GM19351 (cell line): ENCODE results near the gene MLST8.
A peak's percentile ranks its signal among the peaks of the same experiment; 100 is the strongest.

ENCODE experiments used
- ATAC-seq: cut with Tn5 transposase; IDR thresholded peaks from one replicate; pipeline ENCODE4 v1.9.1; 2021; ENCODE audit warnings: mild to moderate bottlenecking, moderate library complexity; ENCODE audit not compliant: unreplicated experiment

MLST8 gene, protein sequence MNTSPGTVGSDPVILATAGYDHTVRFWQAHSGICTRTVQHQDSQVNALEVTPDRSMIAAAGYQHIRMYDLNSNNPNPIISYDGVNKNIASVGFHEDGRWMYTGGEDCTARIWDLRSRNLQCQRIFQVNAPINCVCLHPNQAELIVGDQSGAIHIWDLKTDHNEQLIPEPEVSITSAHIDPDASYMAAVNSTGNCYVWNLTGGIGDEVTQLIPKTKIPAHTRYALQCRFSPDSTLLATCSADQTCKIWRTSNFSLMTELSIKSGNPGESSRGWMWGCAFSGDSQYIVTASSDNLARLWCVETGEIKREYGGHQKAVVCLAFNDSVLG

GRCh38 chr16:2205104-2205966 is at the start of gene MLST8:
MLST8 (plus strand) TSS chr16:2205454; CDS start chr16:2206086, 632 bp downstream.
- peak; percentile 70 for ATAC-seq

DNA sequence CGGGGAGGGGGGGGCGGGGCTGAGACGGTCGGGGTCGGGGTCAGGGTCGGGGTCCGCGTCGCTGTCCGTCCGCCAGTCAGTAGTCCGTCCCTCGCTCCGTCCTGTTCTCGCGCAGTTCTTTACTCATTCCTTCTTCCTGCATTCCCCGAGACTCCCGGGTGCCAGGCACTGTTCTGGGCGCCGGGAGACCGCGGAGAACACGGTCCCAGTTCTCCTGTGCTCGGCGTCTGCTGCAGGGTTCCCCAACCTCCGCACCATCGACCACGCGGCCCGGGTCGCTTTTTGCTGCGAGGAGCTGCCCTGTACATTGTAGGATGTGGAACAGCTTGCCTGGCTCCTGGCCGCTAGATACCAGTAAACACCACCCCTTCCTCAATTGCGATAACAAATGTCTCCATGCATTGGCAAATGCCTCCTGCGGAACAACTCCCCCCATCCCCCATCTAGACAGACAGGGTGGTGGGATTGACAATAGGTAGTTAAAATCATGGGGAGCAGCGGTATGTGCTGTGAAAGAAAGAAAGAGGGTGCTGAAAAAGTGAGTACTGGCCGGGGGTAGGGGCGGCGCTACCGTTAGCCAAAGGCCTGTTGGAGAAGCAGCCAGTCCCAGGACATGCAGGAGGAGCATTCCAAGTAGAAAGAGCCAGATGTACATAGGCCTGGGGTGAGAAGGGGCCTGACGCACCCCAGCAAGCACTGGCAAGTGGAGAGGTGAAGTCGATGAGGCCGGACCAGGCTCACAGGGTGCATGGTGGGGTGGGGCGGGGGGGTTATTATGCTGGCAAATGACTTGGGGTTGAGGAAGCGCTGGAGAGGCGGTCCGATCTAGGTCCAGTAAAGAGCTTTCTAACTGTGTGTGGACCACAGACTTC is 49.0 kb upstream of the MLST8 start:
- ATAC-seq: no peak

DNA sequence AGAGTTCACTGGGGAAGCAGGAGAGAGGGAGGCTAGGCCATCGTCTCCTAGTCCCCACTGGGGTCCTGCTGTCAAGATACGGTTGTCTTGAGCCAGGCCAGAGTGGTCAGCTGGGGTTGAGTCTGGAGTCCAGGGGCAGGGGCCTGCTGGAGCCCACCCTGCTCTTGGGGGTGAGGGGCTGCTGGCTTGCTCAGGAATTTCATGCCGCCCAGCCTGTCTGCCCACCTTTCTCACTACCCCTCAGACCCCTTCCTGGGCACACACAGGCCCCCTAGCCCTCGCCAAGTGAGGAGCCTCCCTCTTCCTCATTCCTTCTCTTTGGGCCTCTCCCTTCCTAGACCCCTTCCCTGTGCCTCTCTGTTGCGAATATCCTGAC is 48.4 kb upstream of the MLST8 start:
- no peak for ATAC-seq

GRCh38 chr16:2157480-2158261 is 47.6 kb upstream of the MLST8 start:
- ATAC-seq: no peak

- ATAC-seq: no peak
Observed at GRCh38 chr16:2158262-2158638, 47.0 kb upstream of the MLST8 start.

DNA sequence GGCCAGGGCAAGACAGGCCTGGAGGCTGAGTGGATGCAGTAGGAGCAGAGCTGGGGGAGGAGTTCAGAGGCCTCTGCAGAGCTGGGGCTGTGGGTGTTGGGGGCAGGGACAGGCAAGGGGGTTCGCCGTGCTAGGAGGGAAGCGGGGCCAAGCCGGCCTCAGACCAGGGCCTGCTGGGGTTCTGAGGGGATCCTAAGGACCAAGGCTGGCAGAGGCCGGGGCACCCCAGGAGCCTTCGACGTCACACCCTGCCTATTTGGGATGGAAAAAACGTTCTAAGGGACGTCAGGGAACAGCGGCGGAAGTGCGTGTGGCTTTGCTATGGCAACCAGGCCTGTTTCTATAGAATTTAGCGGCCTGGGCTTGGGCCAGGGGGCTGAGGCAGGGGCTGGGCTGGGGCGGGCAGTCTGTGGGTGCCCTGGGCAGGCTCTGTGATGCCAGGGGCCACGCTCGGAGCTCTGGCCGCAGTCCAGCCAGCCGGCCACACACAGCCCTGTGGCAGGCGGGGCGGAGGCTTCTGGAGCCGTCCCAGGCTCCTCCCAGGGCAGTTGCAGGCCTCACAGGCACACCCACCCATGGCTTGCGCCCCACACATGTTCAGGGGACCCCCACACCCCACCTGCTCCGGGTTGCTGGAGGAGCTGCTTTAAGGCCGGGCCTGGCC is 45.9 kb upstream of the MLST8 start:
- no peak for ATAC-seq

- ATAC-seq: no peak
Observed at GRCh38 chr16:2160915-2161551, 44.2 kb upstream of the MLST8 start.

- ATAC-seq: no peak
Observed at GRCh38 chr16:2161911-2162310, 43.3 kb upstream of the MLST8 start.

GRCh38 chr16:2162676-2163118 is 42.6 kb upstream of the MLST8 start:
- ATAC-seq: no peak

DNA sequence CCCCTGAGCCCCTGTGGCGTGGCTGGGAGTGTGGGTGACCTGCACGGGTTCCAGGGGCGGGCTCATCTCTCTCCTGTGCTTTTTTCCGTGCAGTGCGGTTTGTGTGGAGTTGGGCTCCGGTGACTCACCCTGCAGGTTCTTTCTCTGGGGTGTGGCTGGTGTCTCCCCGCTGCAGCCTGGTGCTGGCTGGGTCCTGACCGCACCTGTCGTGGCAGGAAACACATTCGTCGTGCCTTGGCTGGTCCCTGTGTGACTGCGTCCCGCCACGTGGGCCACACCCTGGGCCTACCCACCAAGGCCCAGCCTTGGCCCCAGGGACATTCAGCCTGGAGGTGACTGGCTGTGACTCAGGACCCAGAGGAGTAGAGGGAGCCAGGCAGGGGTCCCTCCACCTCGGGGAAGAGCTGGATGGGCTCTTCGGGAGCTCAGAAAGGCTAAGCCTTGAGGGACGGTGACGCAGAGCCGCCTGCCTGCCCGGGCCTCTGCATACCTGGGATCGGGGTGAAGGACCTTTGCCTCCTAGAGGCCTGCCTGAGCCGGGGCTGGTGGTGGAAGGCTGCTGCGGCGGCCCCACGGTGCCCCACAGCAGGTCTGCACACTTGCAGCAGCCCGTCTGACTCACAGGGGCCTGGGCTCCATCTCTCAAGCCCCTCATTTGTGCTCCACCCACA is 41.9 kb upstream of the MLST8 start:
- no peak for ATAC-seq

DNA sequence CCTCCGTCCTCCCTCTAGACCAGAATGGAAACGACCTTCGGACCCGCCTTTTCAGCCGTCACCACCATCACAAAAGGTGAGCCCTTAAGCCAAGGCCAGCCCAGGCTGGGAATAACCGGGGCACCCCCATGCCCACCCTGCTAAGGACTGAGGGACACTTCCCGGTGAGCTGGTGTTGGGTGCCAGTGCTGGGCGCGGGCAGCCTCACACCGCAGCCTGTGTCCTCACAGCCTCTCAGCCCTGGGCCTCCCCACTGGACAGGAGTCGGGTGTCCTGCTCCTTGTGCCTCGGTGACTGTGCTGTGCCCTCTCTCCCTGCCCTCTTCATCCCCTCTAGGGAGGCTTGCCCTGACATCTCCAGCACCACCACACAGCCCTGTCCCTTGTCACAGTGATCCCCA is 39.4 kb upstream of the MLST8 start:
- ATAC-seq: no peak

DNA sequence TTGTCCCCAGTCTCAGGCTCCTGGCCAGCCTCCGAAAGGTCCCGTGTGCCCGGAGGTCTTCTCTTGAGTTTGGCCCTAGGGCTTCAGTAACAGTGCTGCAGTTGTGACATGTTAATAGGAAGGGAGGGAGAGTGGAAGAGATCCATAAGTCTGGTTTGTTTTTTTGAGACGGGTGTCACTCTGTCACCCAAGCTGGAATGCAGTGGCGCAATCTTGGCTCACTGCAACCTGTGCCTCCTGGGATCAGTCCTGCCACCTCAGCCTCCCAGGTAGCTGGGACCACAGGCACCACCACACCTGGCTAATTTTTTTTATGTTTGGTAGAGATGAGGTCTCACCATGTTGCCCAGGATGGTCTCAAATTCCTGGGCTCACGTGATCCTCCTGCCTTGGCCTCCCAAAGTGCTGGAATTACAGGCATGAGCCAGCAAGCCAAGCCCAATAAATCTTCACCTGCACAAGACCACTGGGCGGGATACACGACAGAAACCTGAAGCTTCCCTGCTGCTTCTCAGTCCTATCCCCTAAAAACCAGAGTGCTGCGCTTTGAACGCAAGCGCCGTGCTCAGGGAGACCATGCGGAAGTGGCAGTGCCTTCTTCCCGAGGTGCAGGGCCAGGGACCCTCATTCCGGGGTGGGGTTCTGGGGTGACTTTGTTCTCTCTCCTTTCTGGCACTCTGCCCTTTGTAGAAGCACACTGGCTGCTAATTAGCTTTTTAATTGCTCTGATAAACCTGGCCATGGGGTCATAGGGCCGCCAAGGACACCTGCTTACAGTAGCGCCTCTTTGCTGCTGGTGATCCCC is 38.8 kb upstream of the MLST8 start:
- ATAC-seq: no peak

DNA sequence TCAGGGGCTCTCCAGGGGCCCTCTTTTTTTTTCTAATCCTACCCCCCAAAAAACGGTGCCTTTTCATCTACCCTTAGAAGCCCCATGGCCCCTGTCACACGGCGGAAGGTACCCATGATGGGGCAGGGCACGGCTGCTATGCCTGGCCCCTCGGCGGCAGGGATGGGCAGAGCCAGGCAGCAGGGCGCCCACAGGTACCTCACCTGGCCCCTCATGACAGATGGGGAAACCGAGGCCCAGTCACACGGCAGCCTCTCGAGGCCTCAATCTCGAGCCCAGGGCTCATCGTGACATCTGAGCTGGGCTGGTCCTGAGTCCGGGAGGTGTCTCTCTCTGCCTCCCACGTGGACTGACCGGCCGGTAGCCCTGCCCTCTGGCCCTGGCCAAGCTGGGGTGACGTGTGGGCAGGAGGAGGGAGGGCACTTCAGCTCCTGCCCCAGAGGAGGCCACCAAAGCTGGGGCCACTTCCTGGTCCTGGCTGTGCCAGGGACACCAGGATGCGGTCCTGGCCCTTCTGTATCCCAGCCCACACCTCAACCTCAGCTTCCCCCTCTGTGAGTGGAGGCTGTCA is 38.1 kb upstream of the MLST8 start:
- ATAC-seq: no peak

GRCh38 chr16:2170080-2170479 is 35.2 kb upstream of the MLST8 start:
- ATAC-seq: no peak

GRCh38 chr16:2170587-2171435 is 34.4 kb upstream of the MLST8 start:
- no peak for ATAC-seq

DNA sequence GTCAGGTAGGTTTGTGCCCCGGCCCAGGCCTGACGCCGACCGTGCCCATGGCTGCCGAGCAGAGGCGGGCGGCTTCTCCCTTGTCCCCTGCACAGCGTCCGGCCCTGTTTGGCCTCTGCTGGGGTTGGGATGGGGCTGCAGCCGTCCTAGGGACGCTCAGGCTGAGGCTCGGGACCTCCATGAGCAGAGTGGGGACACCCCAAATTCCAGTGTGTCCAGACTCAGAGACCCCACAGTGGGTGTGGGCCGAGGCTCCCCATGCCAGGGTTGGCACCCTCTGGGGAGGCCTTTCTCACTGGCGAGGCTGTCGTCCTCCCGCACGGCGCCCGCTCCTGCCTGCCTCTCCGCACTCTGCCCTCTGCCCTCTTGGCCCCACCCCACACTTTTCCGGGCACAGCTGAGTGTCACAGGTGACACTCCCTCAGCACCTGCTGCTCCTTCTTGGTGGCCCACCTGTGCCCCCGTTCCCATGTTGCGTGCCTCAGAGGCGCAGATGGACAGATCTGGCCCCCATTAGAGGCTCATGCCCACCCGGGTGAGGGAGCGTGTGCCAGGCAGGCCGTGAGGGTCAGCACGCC is 33.6 kb upstream of the MLST8 start:
- no peak for ATAC-seq
